ENCODE results near the gene SMURF1.

Gene SMURF1

DNA sequence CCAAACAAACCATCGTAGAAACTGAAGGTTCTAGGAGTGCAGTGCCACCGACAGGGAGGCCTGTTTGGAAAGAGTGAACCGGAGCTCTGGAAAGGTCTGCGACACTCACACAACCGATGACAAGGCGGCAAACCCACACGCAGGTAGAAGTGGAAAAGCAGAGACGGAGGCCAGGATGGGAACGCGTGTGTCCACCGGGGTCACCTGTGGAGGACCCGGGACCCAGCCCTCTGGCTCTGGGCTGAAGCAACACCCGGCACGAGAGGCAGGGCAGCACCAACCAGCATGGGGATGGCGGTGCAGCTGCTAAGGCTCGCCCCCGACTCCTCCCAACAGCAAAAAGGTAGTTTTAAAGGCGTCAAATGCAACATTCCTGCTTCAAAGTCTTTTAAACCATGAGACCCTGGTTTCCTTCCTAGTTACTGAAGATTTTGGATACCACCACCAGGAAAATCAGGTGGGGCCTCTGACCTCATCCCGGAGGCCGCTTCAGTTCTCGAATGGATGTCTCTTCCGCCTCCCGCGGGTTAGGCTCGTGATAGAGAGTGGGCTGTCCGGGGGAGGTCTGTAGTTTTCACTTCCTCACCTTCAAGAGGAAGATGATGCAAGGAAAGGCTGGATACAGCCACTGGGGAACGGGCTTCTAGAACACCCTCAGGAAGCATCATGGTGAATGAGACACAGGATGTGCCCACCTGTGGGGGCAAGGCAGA lies 115.5 kb downstream of the SMURF1 start:
- Mint-ChIP-seq H3K4me1 (ENCODE audit: low read depth in 2 of 2) (peaks cover 0 to 2% of the 10 kb centered on the region in 2 donors), H3K27ac (peak overlapping the region in 1 of 2 donors; percentile 78), H3K27me3 (no peaks in the 10 kb centered on the region), H3K4me3 (no peak overlapping the region), H3K36me3 (ENCODE audit: insufficient read depth) (peaks cover 49% of the 10 kb centered on the region), H3K9me3 (no peaks in the 10 kb centered on the region)
- DNase-seq (no peak), ATAC-seq (replicated peaks) (no peak)

- no peak overlapping the region for H3K4me3 Mint-ChIP-seq
- peak overlapping the region in 1 of 2 donors; percentile 32 for H3K27ac Mint-ChIP-seq
- no peaks in the 10 kb centered on the region for H3K9me3 Mint-ChIP-seq
- peaks cover 44% of the 10 kb centered on the region for H3K36me3 Mint-ChIP-seq (ENCODE audit: insufficient read depth)
- no peaks in the 10 kb centered on the region for H3K27me3 Mint-ChIP-seq
- DNase-seq: no peak
- peaks cover 0 to 2% of the 10 kb centered on the region in 2 donors for H3K4me1 Mint-ChIP-seq (ENCODE audit: low read depth in 2 of 2)
- no peak for ATAC-seq (replicated peaks)
Measured at GRCh38 chr7:99027841-99028240, 116.1 kb downstream of the SMURF1 start.

DNA sequence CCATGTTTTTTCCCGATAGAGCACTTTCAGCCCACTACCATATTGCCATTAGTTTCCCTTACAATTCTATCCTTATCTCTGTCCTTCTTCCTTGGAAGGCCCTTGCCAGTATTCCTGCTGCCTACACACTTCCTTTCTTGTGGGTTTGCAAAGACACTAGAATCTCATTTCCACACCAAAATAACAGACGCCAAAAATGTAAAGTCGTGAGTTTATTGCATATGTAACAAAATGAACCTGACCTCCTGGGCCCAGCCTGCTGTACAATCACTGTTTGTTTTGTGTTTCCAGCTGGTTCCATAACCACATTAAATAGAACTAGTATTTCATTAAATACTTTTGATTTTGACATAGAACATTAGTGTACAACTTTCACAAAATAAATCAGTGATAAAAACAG lies 116.7 kb downstream of the SMURF1 start:
- Mint-ChIP-seq H3K4me1 (ENCODE audit: low read depth in 2 of 2) (peaks cover 0 to 2% of the 10 kb centered on the region in 2 donors), H3K36me3 (ENCODE audit: insufficient read depth) (peaks cover 38% of the 10 kb centered on the region), H3K27ac (peak overlapping the region in 1 of 2 donors; percentile 73), H3K4me3 (no peak overlapping the region), H3K27me3 (no peaks in the 10 kb centered on the region), H3K9me3 (no peaks in the 10 kb centered on the region)
- no peak for DNase-seq
- ATAC-seq (replicated peaks): no peak

- DNase-seq (no peak), ATAC-seq (replicated peaks) (no peak)
- H3K4me3 Mint-ChIP-seq: no peak overlapping the region
- H3K27ac Mint-ChIP-seq: peak overlapping the region in 1 of 2 donors; percentile 44
- H3K36me3 Mint-ChIP-seq (ENCODE audit: insufficient read depth): peaks cover 40% of the 10 kb centered on the region
- no peaks in the 10 kb centered on the region for H3K27me3 Mint-ChIP-seq
- no peaks in the 10 kb centered on the region for H3K9me3 Mint-ChIP-seq
- H3K4me1 Mint-ChIP-seq (ENCODE audit: low read depth in 2 of 2): peaks cover 0 to 4% of the 10 kb centered on the region in 2 donors
Measured at GRCh38 chr7:99024066-99024465, 119.8 kb downstream of the SMURF1 start.

DNA sequence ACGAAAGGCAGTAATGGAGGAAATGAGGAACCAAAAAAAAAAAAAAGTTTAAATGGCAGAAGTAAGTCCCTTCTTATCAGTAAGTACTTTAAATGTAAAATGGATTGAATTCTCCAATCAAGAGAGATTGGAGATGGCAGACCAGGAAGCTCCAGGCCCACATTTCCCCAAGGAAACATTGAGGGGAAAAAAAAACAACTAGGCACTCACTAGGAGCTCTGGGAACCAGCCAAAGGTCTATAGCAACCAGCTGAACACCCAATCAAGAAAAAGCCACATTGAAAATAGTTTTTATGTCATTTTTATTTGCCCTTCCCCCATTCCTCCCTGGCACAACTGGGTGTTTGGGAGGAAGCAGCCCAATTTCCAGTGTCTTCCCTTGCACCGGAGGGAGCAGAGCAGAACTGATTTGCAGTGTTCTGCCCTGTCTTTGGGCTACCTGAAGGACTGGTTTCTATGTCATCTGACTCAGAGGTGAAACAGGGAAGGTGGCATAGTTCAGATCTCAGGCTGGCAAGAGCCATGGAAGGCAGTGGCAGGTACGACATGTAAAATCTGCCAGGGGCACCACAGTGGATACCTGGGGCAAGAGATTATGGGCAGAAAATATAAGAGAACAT lies 121.9 kb downstream of the SMURF1 start:
- peak overlapping the region in 1 of 2 donors; percentile 55 for H3K27ac Mint-ChIP-seq
- H3K4me1 Mint-ChIP-seq (ENCODE audit: low read depth in 2 of 2): peaks cover 0 to 4% of the 10 kb centered on the region in 2 donors
- H3K27me3 Mint-ChIP-seq: no peaks in the 10 kb centered on the region
- no peak overlapping the region for H3K4me3 Mint-ChIP-seq
- H3K36me3 Mint-ChIP-seq (ENCODE audit: insufficient read depth): peaks cover 31% of the 10 kb centered on the region
- ATAC-seq (replicated peaks) (no peak), DNase-seq (no peak)
- H3K9me3 Mint-ChIP-seq: no peaks in the 10 kb centered on the region

DNA sequence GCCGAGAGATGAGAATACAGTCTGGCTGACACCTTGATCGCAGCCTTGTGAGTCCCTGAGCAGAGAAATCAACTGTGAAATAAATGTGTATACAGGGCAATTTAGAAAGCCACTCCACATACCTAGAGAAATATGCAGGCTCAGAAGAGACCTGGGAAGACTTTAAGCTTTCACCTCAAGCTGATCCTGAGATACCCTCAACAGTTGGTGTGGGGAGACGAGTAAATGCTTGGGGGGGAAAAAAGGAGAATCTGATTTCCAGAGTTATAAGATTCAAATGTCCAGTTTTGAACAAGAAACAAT lies 123.5 kb downstream of the SMURF1 start:
- ATAC-seq (replicated peaks) (no peak), DNase-seq (no peak)
- no peaks in the 10 kb centered on the region for H3K27me3 Mint-ChIP-seq
- H3K36me3 Mint-ChIP-seq (ENCODE audit: insufficient read depth): peaks cover 41% of the 10 kb centered on the region
- no peak overlapping the region for H3K27ac Mint-ChIP-seq
- peaks cover 0 to 4% of the 10 kb centered on the region in 2 donors for H3K4me1 Mint-ChIP-seq (ENCODE audit: low read depth in 2 of 2)
- H3K4me3 Mint-ChIP-seq: no peak overlapping the region
- no peaks in the 10 kb centered on the region for H3K9me3 Mint-ChIP-seq

GRCh38 chr7:99019523-99020412 lies 124.1 kb downstream of the SMURF1 start:
- peaks cover 0 to 4% of the 10 kb centered on the region in 2 donors for H3K4me1 Mint-ChIP-seq (ENCODE audit: low read depth in 2 of 2)
- H3K9me3 Mint-ChIP-seq: no peaks in the 10 kb centered on the region
- peak overlapping the region in 1 of 2 donors; percentile 7 for H3K27ac Mint-ChIP-seq
- H3K4me3 Mint-ChIP-seq: no peak overlapping the region
- H3K36me3 Mint-ChIP-seq (ENCODE audit: insufficient read depth): peaks cover 45% of the 10 kb centered on the region
- DNase-seq (no peak), ATAC-seq (replicated peaks) (no peak)
- no peaks in the 10 kb centered on the region for H3K27me3 Mint-ChIP-seq

DNA sequence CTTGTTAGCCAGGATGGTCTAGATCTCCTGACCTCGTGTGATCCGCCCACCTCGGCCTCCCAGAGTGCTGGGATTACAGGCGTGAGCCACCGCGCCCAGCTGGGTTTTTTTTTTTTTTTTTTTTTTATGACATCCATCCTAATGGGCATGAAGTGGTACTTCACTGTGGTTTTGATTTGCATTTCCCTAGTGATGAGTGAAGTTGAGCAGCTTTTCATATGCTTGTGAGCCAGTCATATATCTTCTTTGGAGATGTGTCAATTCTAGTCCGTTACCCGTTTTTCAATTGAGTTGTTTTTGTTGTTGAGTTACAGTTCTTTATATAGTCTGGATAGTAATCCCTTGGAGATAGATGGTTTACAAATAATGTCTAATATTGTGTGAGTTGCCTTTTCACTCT lies 127.7 kb downstream of the SMURF1 start:
- no peaks in the 10 kb centered on the region for H3K27me3 Mint-ChIP-seq
- no peaks in the 10 kb centered on the region for H3K9me3 Mint-ChIP-seq
- H3K36me3 Mint-ChIP-seq (ENCODE audit: insufficient read depth): peaks cover 68% of the 10 kb centered on the region
- peaks cover 0 to 2% of the 10 kb centered on the region in 2 donors for H3K4me1 Mint-ChIP-seq (ENCODE audit: low read depth in 2 of 2)
- DNase-seq (no peak), ATAC-seq (replicated peaks) (no peak)
- peak overlapping the region in 1 of 2 donors; percentile 84 for H3K27ac Mint-ChIP-seq
- no peak overlapping the region for H3K4me3 Mint-ChIP-seq

- Mint-ChIP-seq H3K27ac (peak overlapping the region; percentile 35 to 78), H3K9me3 (no peaks in the 10 kb centered on the region), H3K27me3 (no peaks in the 10 kb centered on the region), H3K4me3 (no peak overlapping the region), H3K36me3 (ENCODE audit: insufficient read depth) (peaks cover 70% of the 10 kb centered on the region), H3K4me1 (ENCODE audit: low read depth in 2 of 2) (peaks cover 0 to 2% of the 10 kb centered on the region in 2 donors)
- DNase-seq: no peak
- no peak for ATAC-seq (replicated peaks)
Measured at GRCh38 chr7:99014113-99014985, 129.6 kb downstream of the SMURF1 start.

DNA sequence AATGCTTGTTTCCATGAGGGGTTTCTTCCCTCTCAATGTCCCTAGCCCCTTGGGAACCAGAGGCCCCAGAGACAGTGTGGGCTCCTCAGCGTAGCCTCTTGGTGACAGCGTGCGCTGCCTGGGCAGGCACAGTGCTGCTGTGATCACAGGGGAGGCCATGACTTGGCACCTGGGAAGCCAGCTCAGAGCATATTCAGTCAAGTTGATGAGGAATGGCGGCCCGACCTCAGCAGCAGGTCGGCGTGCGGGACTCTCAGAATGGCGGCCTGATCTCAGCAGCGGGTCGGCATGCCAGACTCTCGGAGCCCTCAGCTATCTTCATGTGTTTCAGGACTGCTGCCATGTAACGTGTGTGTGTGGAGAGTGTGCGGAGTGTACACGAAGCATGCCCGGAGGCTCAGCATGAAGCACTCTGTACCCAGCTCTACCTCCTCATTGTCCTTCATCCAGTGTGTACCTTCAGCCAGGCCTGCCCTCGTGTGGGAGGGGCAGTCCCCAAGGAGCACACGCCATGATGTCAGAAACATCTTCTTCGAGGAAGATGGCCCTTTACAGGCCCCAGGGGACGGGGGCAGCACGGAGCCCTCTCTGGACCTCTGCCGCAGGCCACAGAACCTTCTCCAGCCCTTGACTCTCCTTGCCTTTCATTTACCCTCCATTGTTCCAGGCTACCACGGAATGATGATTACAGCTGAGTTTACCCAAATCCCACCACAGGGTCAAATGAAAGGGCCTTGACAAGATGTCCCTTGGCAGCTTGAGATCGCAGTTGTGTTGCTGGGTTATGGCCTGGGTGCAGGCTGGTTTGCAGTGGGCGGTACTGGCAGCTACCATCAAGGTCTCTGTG lies 130.4 kb downstream of the SMURF1 start:
- no peak overlapping the region for H3K4me3 Mint-ChIP-seq
- ATAC-seq (replicated peaks) (no peak), DNase-seq (no peak)
- no peaks in the 10 kb centered on the region for H3K27me3 Mint-ChIP-seq
- peaks cover 0 to 2% of the 10 kb centered on the region in 2 donors for H3K4me1 Mint-ChIP-seq (ENCODE audit: low read depth in 2 of 2)
- no peaks in the 10 kb centered on the region for H3K9me3 Mint-ChIP-seq
- H3K27ac Mint-ChIP-seq: no peak overlapping the region
- peaks cover 73% of the 10 kb centered on the region for H3K36me3 Mint-ChIP-seq (ENCODE audit: insufficient read depth)

DNA sequence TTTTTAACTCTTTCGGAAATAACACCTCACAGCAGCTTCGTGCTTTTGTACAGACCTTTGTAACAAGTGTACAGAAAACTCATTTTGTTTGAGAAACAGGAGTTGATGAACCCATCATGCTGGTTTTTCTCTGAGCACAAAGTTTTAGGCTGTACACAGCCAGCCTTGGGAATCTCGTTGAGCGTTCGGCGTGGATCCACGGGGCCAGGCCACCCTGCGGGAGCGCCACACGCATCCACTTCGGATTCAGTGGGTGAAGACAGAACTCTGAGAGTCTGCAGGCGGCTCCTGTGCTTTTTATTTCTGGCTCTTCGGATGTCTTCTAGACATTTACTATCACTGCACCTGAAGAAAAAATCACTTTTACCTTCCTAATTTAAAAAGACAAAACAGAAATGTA lies 131.2 kb downstream of the SMURF1 start:
- Mint-ChIP-seq H3K36me3 (ENCODE audit: insufficient read depth) (peaks cover 81% of the 10 kb centered on the region), H3K27me3 (no peaks in the 10 kb centered on the region), H3K4me1 (ENCODE audit: low read depth in 2 of 2) (peaks cover 0 to 2% of the 10 kb centered on the region in 2 donors), H3K27ac (no peak overlapping the region), H3K4me3 (no peak overlapping the region), H3K9me3 (no peaks in the 10 kb centered on the region)
- ATAC-seq (replicated peaks): no peak
- no peak for DNase-seq

- no peaks in the 10 kb centered on the region for H3K9me3 Mint-ChIP-seq
- ATAC-seq (replicated peaks): no peak
- H3K27me3 Mint-ChIP-seq: no peaks in the 10 kb centered on the region
Measured at GRCh38 chr7:99011706-99012404, 132.1 kb downstream of the SMURF1 start.

More at GRCh38 chr7:99011706-99012404, 132.1 kb downstream of the SMURF1 start:
- no peak for DNase-seq
- Mint-ChIP-seq H3K4me1 (ENCODE audit: low read depth in 2 of 2) (peaks cover 0 to 2% of the 10 kb centered on the region in 2 donors), H3K36me3 (ENCODE audit: insufficient read depth) (peaks cover 79% of the 10 kb centered on the region), H3K4me3 (no peak overlapping the region), H3K27ac (peak overlapping the region in 1 of 2 donors; percentile 54)
